ENCODE data around the gene KCNH6.

GRCh38 chr17:63500543-63501390 is 22.4 kb upstream of the KCNH6 start:
- TF ChIP-seq ZKSCAN3 (CRISPR knock-in tag; IDR thresholded peaks at IDR 0.05) (no peak), DEAF1 (CRISPR knock-in tag; IDR thresholded peaks at IDR 0.05) (no peak), SRF (CRISPR knock-in tag; IDR thresholded peaks at IDR 0.05) (no peak), HCFC1 (IDR thresholded peaks at IDR 0.05; ENCODE audit: low read depth, low read length) (no peak), CTCF (IDR thresholded peaks at IDR 0.05 in 2 of 3, conservative IDR thresholded peaks at IDR 0.05 in 1 of 3; ENCODE audit: insufficient read depth in 2 of 3, low read depth in 1 of 3, low read length in 3 of 3) (no peak)
